Caco-2 (cell line): Measurements from ENCODE around the gene TMEM86A. TPM values are rescaled to one million over a fixed set of nuclear protein-coding genes. Genes with fewer than 3 reads are reported as not detected.

Experiments used
- BruUV-seq: library from RNA; stranded (reverse); fragments of 400-500 nt; replicated peaks from 2 replicates; lab custom pipeline; 2021; lab: Mats Ljungman, UMichigan
- CTCF ChIA-PET: fragments of 300-600 bp; sonication (Branson Sonifier 250); formaldehyde crosslinking; loops from one replicate; lab custom pipeline; 2022; ENCODE audit warnings: antibody characterized with exemption; lab: Charles Lee
- POLR2A ChIA-PET: fragments of 300-600 bp; sonication (Branson Sonifier 250); formaldehyde crosslinking; loops from one replicate; lab custom pipeline; 2022; ENCODE audit warnings: antibody characterized with exemption; lab: Charles Lee
- DNase-seq, 2 experiments: peaks; one replicate each; pipeline versions ENCODE4 v3.0.0 to v3.0.0-alpha.2; 2020 to 2022
- H3K27me3 ChIP-seq: replicated peaks from 2 replicates; pipeline ENCODE4 v1.6.0; 2011; ENCODE audit warnings: low read length; ENCODE audit not compliant: control insufficient read depth, insufficient read depth
- H3K36me3 ChIP-seq: 2 replicates; pipeline ENCODE4 v1.5.1; 2011; ENCODE audit warnings: low read length; ENCODE audit not compliant: control insufficient read depth, insufficient read depth
- H3K4me1 ChIP-seq: fragments of 250-450 bp; sonication (Bioruptor Pico); 2 replicates; pipeline ENCODE4 v1.5.1; 2020; ENCODE audit warnings: mild to moderate bottlenecking
- H3K4me3 ChIP-seq: 2 replicates; pipeline ENCODE4 v1.5.1; 2011; ENCODE audit warnings: low read depth, mild to moderate bottlenecking, control low read depth, low read length
- H3K9me3 ChIP-seq: fragments of 250-450 bp; sonication (Bioruptor Pico); 2 replicates; pipeline ENCODE4 v1.5.1; 2020; ENCODE audit warnings: mild to moderate bottlenecking, moderate library complexity
- H3K27ac Mint-ChIP-seq: one replicate; pipeline ENCODE4 v1.8.0; 2022; ENCODE audit warnings: mixed read lengths; ENCODE audit not compliant: unreplicated experiment
- H3K27me3 Mint-ChIP-seq: one replicate; pipeline ENCODE4 v1.8.0; 2022; ENCODE audit warnings: mixed read lengths; ENCODE audit not compliant: insufficient read depth, unreplicated experiment
- H3K36me3 Mint-ChIP-seq: one replicate; pipeline ENCODE4 v1.8.0; 2022; ENCODE audit warnings: mild to moderate bottlenecking, mixed read lengths; ENCODE audit not compliant: insufficient read depth, unreplicated experiment
- H3K4me1 Mint-ChIP-seq: one replicate; pipeline ENCODE4 v1.8.0; 2022; ENCODE audit warnings: low read depth, mixed read lengths; ENCODE audit not compliant: unreplicated experiment
- H3K4me3 Mint-ChIP-seq: one replicate; pipeline ENCODE4 v1.8.0; 2022; ENCODE audit warnings: mild to moderate bottlenecking, moderate library complexity, mixed read lengths; ENCODE audit not compliant: unreplicated experiment
- H3K9me3 Mint-ChIP-seq: one replicate; pipeline ENCODE4 v1.8.0; 2022; ENCODE audit warnings: mixed read lengths; ENCODE audit not compliant: unreplicated experiment
- CTCF ChIP-seq, 2 experiments: fragments of 200-600 bp in 1 of 2; IDR thresholded peaks; 1 replicate in 1 of 2; 2 replicates in 1 of 2; pipeline versions ENCODE4 v1.5.1 to v1.8.0; 2011 to 2022; ENCODE audit warnings: antibody characterized with exemption in 1 of 2, control low read depth in 1 of 2, inconsistent platforms in 1 of 2, low read depth in 1 of 2, low read length in 1 of 2, mild to moderate bottlenecking in 1 of 2, moderate library complexity in 1 of 2; ENCODE audit not compliant: insufficient read depth in 1 of 2, severe bottlenecking in 1 of 2, unreplicated experiment in 1 of 2
- intact Hi-C: fragments of 100-400 bp; cut with micrococcal nuclease; formaldehyde crosslinking; loops from one replicate; pipeline ENCODE4 v1.10.0; 2022; ENCODE audit not compliant: unreplicated experiment
- total RNA-seq: library from RNA; stranded (reverse); gene quantifications from 2 replicates; pipeline ENCODE4 v1.2.3, GENCODE V29; 2022

Gene TMEM86A
- total RNA-seq, 1 experiment from 2014 or later = 0.25 TPM

GRCh38 chr11:18721561-18722292 is 23.1 kb downstream of the TMEM86A start:
- Histone ChIP-seq H3K9me3 (no peaks in the 10 kb centered on the region), H3K4me3 (peak overlapping the region; percentile 30), H3K36me3 (no peaks in the 10 kb centered on the region), H3K4me1 (peaks cover 6% of the 10 kb centered on the region; the same call in 1 of the 2 replicates), H3K27me3 (no peaks in the 10 kb centered on the region)
- intact Hi-C loops = no loop called here
- DNase-seq = peak; percentile 56 to 65
- Mint-ChIP-seq H3K9me3 (no peaks in the 10 kb centered on the region), H3K4me3 (peak overlapping the region; percentile 79), H3K27ac (no peak overlapping the region), H3K36me3 (no peaks in the 10 kb centered on the region), H3K27me3 (peaks cover 6% of the 10 kb centered on the region), H3K4me1 (peaks cover 9% of the 10 kb centered on the region)
- BruUV-seq = no TSS peak
- TF ChIP-seq CTCF (IDR thresholded peaks at IDR 0.05; ENCODE audit: insufficient read depth in 1 of 2, low read depth in 1 of 2, low read length in 1 of 2, severe bottlenecking in 1 of 2, unreplicated experiment in 1 of 2) = peak; percentile 68
- POLR2A ChIA-PET = interaction anchor here (0.5 kb wide), 1 partner anchor 63 kb away, joined by 3 read pairs; no protein-coding TSS in a partner anchor
- CTCF ChIA-PET = interaction anchor here (0.5 to 1.2 kb wide), 9 partner anchors 9 to 478 kb away, joined by 3 to 8 read pairs (median 4); partner anchors contain the start of gene SPTY2D1

GRCh38 chr11:18722293-18722637 is 23.7 kb downstream of the TMEM86A start:
- Histone ChIP-seq H3K27me3 (no peaks in the 10 kb centered on the region), H3K36me3 (no peaks in the 10 kb centered on the region), H3K9me3 (no peaks in the 10 kb centered on the region), H3K4me1 (peaks cover 6% of the 10 kb centered on the region; the same call in 1 of the 2 replicates), H3K4me3 (no peak overlapping the region)
- intact Hi-C loops = no loop called here
- Mint-ChIP-seq H3K27ac (no peak overlapping the region), H3K36me3 (no peaks in the 10 kb centered on the region), H3K4me3 (peak overlapping the region; percentile 79), H3K9me3 (no peaks in the 10 kb centered on the region), H3K4me1 (peaks cover 9% of the 10 kb centered on the region), H3K27me3 (peaks cover 6% of the 10 kb centered on the region)
- ChIA-PET CTCF (interaction anchor here (0.5 to 1.2 kb wide), 9 partner anchors 9 to 478 kb away, joined by 3 to 8 read pairs (median 4); partner anchors contain the start of gene SPTY2D1), POLR2A (no interaction called here)
- no peak for DNase-seq
- TF ChIP-seq CTCF (IDR thresholded peaks at IDR 0.05; ENCODE audit: insufficient read depth in 1 of 2, low read depth in 1 of 2, low read length in 1 of 2, severe bottlenecking in 1 of 2, unreplicated experiment in 1 of 2) = peak in 1 of 2 experiments; percentile 14
- BruUV-seq = no TSS peak

DNA sequence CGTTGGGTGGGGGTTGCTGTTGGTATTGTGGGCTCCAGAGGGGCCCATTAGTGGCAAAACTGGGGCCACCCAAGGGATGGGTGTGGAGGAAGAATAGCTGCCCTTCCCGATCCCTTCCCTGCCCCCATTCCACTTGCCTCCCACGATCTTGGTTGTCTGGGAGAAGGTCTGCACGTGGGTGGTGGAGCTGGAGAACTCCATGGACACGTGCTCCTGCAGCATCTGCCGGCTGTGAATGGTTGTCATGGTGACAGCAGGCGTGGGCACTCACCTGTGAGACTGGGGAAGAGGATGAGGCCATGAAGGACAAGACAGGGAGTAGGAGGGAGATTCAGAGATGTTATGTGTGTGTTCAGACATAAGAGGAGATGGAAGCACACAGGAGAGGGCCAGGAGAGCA is 25.4 kb downstream of the TMEM86A start:
- H3K9me3 Mint-ChIP-seq = no peaks in the 10 kb centered on the region
- BruUV-seq = no TSS peak
- CTCF ChIA-PET = no interaction called here
- H3K27me3 Mint-ChIP-seq = peaks cover 7% of the 10 kb centered on the region
- H3K4me3 Mint-ChIP-seq = no peak overlapping the region
- Histone ChIP-seq H3K27me3 (no peaks in the 10 kb centered on the region), H3K4me3 (no peak overlapping the region), H3K36me3 (no peaks in the 10 kb centered on the region), H3K4me1 (peaks cover 6% of the 10 kb centered on the region; the same call in 1 of the 2 replicates), H3K9me3 (no peaks in the 10 kb centered on the region)
- H3K36me3 Mint-ChIP-seq = no peaks in the 10 kb centered on the region
- POLR2A ChIA-PET = no interaction called here
- intact Hi-C loops = no loop called here
- peaks cover 9% of the 10 kb centered on the region for H3K4me1 Mint-ChIP-seq
- H3K27ac Mint-ChIP-seq = no peak overlapping the region
- no peak for DNase-seq
- TF ChIP-seq CTCF (IDR thresholded peaks at IDR 0.05; ENCODE audit: insufficient read depth in 1 of 2, low read depth in 1 of 2, low read length in 1 of 2, severe bottlenecking in 1 of 2, unreplicated experiment in 1 of 2) = no peak
